HK-2 (cell line): Measurements from ENCODE around the gene TOM1L2.

ENCODE experiments used
- DNase-seq: peaks from one replicate; pipeline ENCODE4 v3.0.0-alpha.2; 2018; ENCODE audit not compliant: unreplicated experiment

The TOM1L2 gene

DNA sequence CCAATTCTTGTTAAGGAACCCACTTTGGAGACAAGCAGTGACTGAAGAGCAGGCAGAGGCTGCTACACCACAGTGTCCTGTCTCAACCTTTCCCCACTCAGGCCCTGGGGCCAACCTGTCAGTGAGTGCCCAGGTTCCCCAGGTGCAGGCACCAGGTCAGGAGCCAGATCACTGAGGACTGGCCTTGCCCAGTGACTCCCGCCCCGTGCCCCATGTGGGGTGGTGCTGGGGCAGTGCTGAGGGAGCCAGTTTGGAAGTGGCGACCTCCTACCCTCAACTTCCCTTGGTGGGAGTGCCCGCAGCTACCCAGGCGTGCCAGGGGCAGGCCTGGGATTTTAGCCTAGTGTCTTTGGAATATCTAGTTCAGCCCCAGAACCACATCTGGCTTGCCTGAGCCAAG lies 164.8 kb downstream of the TOM1L2 start:
- no peak for DNase-seq

DNA sequence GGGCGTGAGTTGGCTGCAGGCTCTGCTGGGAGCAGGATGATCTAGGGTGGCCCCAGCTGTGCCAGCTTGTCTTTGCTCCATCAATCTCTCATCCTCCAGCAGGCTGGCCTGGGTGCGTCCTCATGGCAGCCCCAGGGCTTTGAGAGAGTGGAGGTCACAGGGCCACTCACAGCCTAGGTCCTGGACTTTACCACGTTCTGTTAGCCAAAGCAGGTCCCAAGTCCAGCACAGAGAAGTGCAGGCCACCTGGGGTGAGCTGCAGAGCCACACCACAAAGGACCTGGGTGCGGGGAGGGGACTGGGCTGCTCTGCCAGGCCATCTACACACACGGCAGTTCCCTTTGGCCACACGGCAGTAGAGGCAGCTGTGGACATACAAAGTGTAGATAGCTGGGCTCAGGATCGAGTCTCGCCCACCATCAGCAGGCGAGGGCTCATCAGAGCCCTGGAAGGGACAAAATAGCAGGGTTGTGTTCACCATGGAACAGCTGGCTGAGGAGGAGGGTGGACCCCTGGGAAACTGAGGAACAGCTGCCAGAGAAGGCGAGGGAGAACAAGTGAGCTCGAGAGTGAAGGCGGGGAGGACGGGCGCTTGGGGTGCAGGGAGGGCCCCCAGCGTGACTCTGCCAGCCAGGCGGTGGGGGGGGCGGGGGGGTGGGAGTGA lies 165.5 kb downstream of the TOM1L2 start:
- DNase-seq: no peak

DNA sequence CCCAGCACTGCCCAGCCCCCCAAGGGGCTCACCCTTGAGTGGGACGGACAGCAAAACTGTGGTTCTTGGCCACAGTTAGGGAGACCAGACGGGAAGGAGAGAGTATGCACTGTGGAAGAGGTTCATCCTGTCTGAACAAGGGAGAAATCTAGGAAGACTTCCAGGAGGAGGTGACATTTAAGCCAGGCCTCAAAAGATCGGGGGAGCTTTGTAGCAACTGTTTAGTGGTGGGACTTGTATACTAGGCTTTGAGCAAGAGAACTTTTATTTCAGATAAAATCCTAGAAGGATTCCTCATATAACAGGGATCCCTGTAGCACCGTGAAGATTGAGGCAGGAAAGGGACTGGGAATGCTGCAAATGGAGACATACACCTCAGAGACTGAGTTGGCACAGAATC lies 166.2 kb downstream of the TOM1L2 start:
- no peak for DNase-seq

DNA sequence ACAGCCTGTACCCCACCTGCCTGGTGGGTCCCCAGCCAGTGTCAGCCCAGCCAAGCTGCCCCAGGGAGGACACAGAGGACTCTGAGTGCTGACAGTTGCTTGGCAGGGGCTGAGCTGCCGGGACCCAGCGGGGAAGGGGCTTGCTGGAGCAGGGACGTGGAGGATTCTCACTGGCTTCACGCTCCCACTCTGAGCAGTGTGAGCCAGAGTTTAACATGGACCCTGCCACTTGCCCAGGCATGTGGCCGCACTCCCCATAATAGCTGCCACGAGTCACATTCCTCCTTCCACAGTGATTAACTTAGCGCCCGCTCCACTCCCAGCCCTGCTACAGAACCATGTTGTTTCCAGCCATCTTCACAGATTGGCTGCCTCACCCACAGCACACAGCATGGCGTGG lies 166.6 kb downstream of the TOM1L2 start:
- DNase-seq: no peak

DNA sequence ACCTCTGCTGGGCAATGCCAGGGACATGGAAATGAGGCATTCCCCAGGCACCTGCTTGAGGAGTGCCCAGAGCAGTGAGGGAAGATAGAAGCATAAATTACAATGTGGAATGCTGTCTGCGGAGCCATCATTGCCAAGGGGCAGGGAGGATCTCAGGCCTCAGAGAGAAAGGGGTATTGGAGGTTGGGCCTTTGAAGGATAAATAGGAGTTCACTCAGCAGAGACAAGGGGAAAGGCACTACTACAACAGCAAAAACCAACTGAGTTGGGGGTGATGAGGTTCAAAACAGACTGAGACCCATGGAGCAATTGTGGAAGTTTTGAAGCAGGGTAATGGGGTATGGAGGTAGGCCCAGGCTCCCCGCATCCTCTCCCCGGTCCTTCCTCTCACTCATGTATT lies 168.2 kb downstream of the TOM1L2 start:
- DNase-seq: no peak

DNA sequence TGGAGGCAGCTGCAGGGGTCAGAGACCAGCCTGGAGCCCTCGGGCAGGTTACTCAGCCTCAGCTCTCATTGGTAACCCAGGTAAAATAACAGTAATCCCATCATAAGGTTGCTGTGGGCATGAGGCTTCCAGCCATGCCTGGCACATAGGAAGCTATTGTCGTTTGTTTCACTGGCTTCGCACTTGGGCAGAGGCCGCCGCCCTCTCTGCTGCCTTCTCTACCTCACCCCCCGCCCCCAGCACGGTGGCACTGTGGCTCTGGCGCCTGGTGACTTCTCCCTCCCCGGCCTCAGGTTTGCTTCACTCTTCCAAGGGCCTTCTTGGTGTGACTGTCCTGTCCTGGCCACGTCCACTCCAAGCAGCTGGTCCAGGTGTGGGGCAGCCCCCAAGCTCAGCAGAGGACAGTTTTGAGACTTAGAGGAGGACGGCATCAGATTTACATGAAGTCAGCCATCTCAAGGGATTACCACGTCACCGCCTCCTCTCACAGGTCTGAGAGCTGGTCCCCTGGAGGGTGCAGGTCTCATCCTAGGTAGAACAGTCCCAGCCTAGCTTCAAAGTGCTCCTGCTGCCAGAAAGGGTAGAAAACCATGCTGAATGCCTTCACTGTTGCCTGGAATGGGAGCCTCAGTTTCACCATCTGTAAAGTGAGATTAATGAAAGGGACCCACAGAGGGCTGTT lies 170.3 kb downstream of the TOM1L2 start:
- no peak for DNase-seq

DNA sequence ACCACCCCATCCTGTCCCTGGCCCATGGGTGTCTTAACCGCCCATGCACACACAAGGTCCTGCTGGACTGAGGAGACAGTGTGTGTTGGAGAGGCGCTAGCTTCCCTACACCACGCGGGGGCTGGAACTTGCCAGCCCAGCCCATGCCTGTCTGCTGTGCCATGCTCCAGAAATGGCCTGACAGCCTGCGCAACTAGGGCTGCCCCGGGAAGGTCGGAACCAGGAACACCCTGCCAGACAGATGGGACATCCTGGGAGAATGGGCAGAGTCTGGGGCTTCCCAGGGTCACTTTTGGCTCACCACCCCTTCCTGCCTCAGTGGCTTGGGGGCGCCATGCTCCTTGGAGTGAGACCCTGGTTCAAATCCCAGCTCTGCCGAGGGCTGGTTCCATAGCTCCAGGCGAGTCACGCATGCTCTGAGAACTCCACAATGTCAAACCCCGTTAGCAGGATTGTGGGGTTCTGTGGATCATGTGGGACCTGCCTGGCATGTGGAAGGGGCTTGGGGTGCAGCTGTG lies 171.6 kb downstream of the TOM1L2 start:
- no peak for DNase-seq

DNA sequence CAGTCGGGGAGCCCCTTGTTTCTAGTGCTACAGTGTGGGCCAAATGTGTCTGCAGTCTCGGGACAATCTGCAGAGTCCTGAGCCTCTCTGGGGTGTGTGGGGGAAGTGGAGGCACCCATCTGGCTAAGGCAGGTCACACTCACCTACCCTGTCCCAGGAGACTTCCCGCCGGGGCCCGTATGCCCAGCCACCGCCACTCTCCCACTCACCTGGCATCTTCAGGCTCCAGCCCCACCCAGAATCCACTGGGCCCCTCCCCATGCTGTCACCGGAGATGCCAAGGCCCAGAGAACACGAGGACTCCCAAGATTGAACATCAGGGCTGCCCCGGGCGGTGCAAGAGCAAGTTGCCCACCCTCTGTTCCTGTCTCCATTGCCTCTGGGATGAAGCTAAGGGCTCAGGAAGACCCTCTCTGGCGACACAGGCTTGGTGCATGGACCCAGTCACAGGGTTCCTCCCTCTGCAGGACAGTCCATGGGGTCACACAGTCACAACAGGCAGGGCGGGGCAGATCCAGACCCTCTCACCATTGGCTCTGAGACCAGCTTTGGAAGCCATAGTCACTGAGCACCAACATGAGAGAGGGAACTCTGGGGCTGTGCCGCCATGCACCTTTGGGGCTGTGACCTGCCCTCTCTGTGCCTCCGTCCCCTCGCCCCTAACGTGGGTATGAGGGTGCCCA lies 173.5 kb downstream of the TOM1L2 start:
- DNase-seq: no peak

DNA sequence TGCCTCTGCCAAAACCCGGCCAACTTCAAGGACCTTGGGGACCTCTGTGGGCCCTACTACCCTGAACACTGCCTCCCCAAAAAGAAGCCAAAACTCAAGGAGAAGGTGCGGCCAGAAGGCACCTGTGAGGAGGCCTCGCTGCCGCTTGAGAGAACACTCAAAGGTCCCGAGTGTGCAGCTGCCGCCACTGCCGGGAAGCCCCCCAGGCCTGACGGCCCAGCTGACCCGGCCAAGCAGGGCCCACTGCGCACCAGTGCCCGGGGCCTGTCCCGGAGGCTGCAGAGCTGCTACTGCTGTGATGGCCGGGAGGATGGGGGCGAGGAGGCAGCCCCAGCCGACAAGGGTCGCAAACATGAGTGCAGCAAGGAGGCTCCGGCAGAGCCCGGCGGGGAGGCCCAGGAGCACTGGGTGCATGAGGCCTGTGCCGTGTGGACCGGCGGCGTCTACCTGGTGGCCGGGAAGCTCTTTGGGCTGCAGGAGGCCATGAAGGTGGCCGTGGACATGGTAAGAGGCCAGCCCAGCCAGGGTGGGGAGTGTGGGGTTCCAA lies 174.1 kb downstream of the TOM1L2 start:
- DNase-seq: no peak

DNA sequence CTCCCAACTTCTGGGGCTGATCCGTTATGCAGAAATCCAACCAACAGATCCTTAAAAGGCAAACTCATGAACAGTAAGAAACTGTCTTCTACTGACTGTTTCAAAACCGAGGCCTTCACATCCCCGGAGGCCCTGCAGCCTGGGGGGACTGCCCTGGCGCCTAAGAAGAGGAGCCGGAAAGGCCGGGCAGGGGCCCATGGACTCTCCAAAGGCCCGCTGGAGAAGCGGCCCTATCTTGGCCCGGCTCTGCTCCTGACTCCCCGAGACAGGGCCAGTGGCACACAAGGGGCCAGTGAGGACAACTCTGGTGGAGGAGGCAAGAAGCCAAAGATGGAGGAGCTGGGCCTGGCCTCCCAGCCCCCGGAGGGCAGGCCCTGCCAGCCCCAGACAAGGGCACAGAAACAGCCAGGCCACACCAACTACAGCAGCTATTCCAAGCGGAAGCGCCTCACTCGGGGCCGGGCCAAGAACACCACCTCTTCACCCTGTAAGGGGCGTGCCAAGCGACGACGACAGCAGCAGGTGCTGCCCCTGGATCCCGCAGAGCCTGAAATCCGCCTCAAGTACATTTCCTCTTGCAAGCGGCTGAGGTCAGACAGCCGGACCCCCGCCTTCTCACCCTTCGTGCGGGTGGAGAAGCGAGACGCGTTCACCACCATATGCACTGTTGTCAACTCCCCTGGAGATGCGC lies 174.9 kb downstream of the TOM1L2 start:
- no peak for DNase-seq

DNA sequence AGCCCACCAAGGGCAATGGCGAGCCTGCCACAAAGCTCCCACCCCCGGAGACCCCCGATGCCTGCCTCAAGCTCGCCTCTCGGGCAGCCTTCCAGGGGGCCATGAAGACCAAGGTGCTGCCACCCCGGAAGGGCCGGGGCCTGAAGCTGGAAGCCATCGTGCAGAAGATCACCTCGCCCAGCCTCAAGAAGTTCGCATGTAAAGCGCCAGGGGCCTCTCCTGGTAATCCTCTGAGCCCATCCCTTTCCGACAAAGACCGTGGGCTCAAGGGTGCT lies 175.5 kb downstream of the TOM1L2 start:
- DNase-seq: no peak

DNA sequence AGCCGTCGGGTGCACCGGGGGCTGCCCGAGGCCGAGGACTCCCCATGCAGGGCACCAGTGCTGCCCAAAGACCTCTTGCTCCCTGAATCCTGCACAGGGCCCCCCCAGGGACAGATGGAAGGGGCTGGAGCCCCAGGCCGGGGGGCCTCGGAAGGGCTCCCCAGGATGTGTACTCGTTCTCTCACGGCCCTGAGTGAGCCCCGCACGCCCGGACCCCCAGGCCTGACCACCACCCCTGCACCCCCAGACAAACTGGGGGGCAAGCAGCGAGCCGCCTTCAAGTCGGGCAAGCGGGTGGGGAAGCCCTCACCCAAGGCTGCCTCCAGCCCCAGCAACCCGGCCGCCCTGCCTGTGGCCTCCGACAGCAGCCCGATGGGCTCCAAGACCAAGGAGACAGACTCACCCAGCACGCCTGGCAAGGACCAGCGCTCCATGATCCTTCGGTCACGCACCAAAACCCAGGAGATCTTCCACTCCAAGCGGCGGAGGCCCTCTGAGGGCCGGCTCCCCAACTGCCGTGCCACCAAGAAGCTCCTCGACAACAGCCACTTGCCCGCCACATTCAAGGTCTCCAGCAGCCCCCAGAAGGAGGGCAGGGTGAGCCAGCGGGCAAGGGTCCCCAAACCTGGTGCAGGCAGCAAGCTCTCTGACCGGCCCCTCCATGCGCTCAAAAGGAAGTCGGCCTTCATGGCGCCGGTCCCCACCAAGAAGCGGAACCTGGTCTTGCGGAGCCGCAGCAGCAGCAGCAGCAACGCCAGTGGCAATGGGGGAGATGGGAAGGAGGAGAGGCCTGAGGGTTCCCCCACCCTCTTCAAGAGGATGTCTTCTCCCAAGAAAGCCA lies 176.0 kb downstream of the TOM1L2 start:
- DNase-seq: no peak

DNA sequence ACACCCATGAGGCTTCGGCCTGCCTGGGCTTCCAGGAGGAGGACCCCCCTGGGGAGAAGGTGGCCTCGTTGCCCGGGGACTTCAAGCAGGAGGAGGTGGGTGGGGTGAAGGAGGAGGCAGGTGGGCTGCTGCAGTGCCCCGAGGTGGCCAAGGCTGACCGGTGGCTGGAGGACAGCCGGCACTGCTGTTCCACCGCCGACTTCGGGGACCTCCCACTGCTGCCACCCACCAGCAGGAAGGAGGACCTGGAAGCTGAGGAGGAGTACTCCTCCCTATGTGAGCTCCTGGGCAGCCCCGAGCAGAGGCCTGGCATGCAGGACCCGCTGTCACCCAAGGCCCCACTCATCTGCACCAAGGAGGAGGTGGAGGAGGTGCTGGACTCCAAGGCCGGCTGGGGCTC lies 176.9 kb downstream of the TOM1L2 start:
- DNase-seq: no peak

DNA sequence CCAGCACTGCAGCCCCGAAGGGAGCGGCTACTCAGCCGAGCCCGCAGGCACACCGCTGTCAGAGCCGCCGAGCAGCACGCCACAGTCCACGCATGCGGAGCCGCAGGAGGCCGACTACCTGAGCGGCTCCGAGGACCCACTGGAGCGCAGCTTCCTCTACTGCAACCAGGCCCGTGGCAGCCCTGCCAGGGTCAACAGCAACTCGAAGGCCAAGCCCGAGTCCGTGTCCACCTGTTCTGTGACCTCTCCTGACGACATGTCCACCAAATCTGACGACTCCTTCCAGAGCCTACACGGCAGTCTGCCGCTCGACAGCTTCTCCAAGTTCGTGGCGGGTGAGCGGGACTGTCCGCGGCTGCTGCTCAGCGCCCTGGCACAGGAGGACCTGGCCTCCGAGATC lies 177.8 kb downstream of the TOM1L2 start:
- DNase-seq: no peak
